ENCODE results near the gene GAPDHS. TPM values are rescaled to one million over a fixed set of nuclear protein-coding genes. Genes with fewer than 3 reads are reported as not detected.

Gene GAPDHS
- total and polyA plus RNA-seq, 12 donors: not detected

DNA sequence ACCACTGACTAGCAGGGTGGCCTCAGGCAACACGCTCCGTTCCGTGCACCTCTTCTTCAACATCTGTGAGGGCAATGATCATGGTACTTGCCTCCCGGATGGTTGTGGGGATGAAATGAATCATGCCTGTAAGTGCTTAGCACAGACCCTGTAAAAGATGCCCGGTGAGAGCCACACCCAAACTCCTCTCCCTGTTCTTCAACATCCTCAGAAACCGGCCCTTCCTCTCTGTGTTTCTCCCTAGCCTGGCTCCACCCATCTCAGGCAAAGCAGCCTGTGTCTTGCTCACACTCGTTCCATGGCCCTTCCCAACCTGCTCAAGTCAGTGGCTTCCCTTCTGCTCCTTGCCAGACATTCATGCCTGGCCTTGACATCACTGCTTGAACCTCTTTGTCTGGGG, 14.0 kb upstream of the GAPDHS start:
- Histone ChIP-seq H3K4me1 (no peaks in the 10 kb centered on the region), H3K36me3 (no peaks in the 10 kb centered on the region), H3K4me3 (no peak overlapping the region), H3K27me3 (peaks cover 0 to 24% (median 17%) of the 10 kb centered on the region in 7 donors), H3K27ac (no peak overlapping the region), H3K9me3 (no peaks in the 10 kb centered on the region)
- intact Hi-C loops (cut with DNase I): no loop called here
- TF ChIP-seq CTCF (IDR thresholded peaks at IDR 0.05): no peak
- ATAC-seq (no peak), DNase-seq (no peak)
- 70 to 80% methylated on average over 7 of the region's 7 CpGs for WGBS, 2 donors

GRCh38 chr19:35521124-35521743, 12.0 kb upstream of the GAPDHS start:
- 62 to 68% methylated on average over 16 of the region's 16 CpGs for WGBS, 2 donors
- Histone ChIP-seq H3K36me3 (no peaks in the 10 kb centered on the region), H3K27me3 (peaks cover 0 to 37% (median 24%) of the 10 kb centered on the region in 7 donors), H3K4me3 (no peak overlapping the region), H3K9me3 (no peaks in the 10 kb centered on the region), H3K4me1 (no peaks in the 10 kb centered on the region), H3K27ac (no peak overlapping the region)
- no peak for DNase-seq
- ATAC-seq: no peak
- no peak for TF ChIP-seq CTCF (IDR thresholded peaks at IDR 0.05)
- intact Hi-C loops (cut with DNase I): no loop called here

GRCh38 chr19:35522745-35523327, 10.4 kb upstream of the GAPDHS start:
- Histone ChIP-seq H3K36me3 (no peaks in the 10 kb centered on the region), H3K27me3 (peaks cover 0 to 53% (median 32%) of the 10 kb centered on the region in 7 donors)

GRCh38 chr19:35524181-35524837, 8.9 kb upstream of the GAPDHS start:
- H3K4me3 ChIP-seq: no peak overlapping the region
- H3K27ac ChIP-seq: no peak overlapping the region

More at GRCh38 chr19:35522745-35523327, 10.4 kb upstream of the GAPDHS start:
- Histone ChIP-seq H3K27ac (no peak overlapping the region), H3K4me1 (no peaks in the 10 kb centered on the region), H3K9me3 (no peaks in the 10 kb centered on the region), H3K4me3 (no peak overlapping the region)
- ATAC-seq (no peak), DNase-seq (no peak)
- intact Hi-C loops (cut with DNase I): no loop called here
- no peak for TF ChIP-seq CTCF (IDR thresholded peaks at IDR 0.05)
- WGBS, 2 donors: 82 to 91% methylated on average over 12 of the region's 12 CpGs

More at GRCh38 chr19:35524181-35524837, 8.9 kb upstream of the GAPDHS start:
- no peak for DNase-seq
- no peak for ATAC-seq
- Histone ChIP-seq H3K27me3 (peaks cover 0 to 61% (median 41%) of the 10 kb centered on the region in 7 donors), H3K9me3 (no peaks in the 10 kb centered on the region), H3K36me3 (no peaks in the 10 kb centered on the region), H3K4me1 (no peaks in the 10 kb centered on the region)
- intact Hi-C loops (cut with DNase I): no loop called here
- TF ChIP-seq CTCF (IDR thresholded peaks at IDR 0.05): no peak
- WGBS, 2 donors: 26 to 38% methylated on average over 11 of the region's 11 CpGs
